ENCODE data around the gene TCTN2. TPM values are rescaled to one million over a fixed set of nuclear protein-coding genes. Genes with fewer than 3 reads are reported as not detected.

Gene TCTN2
- total RNA-seq, 2 donors from 2014 or later = 5.9 to 8.0 TPM

DNA sequence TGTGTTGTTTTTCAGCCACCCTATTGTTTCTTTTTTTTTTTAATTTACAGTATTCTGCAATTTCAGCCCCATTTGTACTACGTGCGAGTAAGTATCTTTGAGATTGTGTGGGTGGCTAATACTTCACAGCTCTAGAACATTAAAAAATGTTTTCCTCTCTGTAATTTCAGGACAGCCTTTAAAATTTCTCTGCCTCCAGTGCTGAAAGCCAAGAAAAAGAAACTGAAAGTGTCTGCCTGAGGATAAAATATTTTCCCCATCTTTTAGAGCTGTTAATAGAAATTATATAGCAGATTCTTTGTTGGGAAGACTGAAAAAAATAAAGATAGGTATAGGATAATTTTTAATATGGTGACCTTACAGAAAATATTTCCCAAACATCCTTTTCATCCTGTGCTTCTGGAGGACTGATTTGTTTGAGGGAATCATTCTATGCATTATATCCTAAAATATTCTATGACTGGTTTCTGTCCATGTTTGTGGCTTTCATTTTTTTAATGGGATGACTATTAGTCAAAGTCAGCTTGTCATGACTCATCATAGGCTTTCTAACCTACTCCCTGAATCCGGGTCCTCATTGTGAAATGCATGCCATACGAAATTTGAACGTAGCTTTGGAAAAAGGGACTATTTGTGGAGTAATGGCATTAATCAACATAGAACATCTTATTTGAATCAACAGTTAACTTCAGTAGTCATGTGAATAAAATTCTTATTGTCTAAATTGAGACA lies 10.8 kb upstream of the TCTN2 start:
- DNase-seq (no peak), ATAC-seq (replicated peaks in 1 of 2) (no peak)
- no peaks in the 10 kb centered on the region for H3K4me1 Mint-ChIP-seq (ENCODE audit: low read depth)
- H3K27ac Mint-ChIP-seq = peak overlapping the region; percentile 55
- no peaks in the 10 kb centered on the region for H3K27me3 Mint-ChIP-seq (ENCODE audit: low read depth)
- H3K4me3 Mint-ChIP-seq = peak overlapping the region in 1 of 2 donors; percentile 9
- peaks cover 5 to 20% of the 10 kb centered on the region in 2 donors for H3K36me3 Mint-ChIP-seq (ENCODE audit: insufficient read depth in 2 of 2)
- no peaks in the 10 kb centered on the region for H3K9me3 Mint-ChIP-seq

DNA sequence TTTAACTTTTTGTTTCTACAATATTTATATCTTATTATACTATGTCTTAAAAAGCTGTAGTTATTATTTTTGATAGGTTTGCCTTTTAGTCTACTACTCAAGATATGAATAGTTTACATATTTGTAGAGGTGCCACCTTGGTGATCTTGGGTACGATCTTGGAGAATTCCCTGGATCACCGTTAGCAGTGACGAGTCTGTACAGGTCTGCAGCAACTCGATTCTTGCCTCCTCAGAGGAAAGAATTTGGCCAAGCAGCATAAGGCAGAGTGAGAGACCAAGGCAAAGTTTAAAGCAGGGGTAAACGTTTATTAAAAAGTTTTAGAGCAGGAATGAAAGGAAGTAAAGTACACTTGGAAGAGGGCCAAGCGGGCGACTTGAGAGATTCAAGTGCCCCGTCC lies 3.1 kb upstream of the TCTN2 start:
- H3K27ac Mint-ChIP-seq = no peak overlapping the region
- H3K4me3 Mint-ChIP-seq = no peak overlapping the region
- no peak for DNase-seq
- peaks cover 3 to 6% of the 10 kb centered on the region in 2 donors for H3K36me3 Mint-ChIP-seq (ENCODE audit: insufficient read depth in 2 of 2)
- no peaks in the 10 kb centered on the region for H3K9me3 Mint-ChIP-seq
- H3K4me1 Mint-ChIP-seq (ENCODE audit: low read depth) = peaks cover 11% of the 10 kb centered on the region
- H3K27me3 Mint-ChIP-seq (ENCODE audit: low read depth) = no peaks in the 10 kb centered on the region
- no peak for ATAC-seq (replicated peaks in 1 of 2)

DNA sequence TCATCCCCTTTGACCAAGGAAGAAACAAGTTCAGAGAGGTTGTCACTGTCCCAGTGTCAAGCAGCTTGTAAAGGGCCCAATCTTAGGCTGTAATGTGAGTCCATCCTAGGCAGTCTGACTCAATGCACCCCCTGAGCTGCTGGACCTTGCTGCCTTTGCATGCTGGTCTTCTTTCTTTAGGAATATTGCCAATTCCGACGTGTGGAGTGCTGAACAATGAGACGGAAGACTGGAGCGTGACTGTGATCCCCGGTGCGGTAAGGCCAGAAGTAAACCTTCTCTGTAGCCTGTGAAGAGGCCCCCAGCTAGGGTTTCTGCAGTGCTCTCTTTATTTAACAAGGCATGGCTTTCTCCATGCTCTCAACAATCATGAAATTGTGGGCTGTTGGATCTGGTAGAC lies 963 bp downstream of the TCTN2 start:
- no peaks in the 10 kb centered on the region for H3K27me3 Mint-ChIP-seq (ENCODE audit: low read depth)

DNA sequence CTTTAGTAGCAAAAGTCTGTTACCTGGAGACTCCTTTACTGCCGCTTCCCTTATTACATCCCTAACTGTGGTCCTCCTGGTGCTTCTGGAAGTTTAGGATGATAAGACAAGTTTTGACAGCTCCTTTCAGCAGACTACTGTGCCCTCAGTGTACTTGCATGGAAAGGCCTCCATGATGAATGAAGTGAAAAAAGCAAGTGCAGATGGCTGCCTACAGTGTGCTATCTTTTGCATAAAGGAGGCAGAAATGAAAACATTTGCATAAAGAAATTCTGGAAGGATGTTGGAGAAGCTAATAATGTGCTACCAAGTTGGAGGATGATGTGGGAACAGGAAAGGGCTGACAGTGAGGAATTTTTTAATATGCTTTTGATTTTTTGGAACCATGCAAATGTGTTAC lies 4.5 kb downstream of the TCTN2 start:
- no peaks in the 10 kb centered on the region for H3K9me3 Mint-ChIP-seq
- ATAC-seq (replicated peaks in 1 of 2) = no peak
- no peaks in the 10 kb centered on the region for H3K27me3 Mint-ChIP-seq (ENCODE audit: low read depth)
- H3K4me3 Mint-ChIP-seq = no peak overlapping the region
- no peak overlapping the region for H3K27ac Mint-ChIP-seq
- DNase-seq = no peak
- H3K36me3 Mint-ChIP-seq (ENCODE audit: insufficient read depth in 2 of 2) = no peaks in the 10 kb centered on the region
- peaks cover 11% of the 10 kb centered on the region for H3K4me1 Mint-ChIP-seq (ENCODE audit: low read depth)

More for the DNA sequence above, 963 bp downstream of the TCTN2 start:
- H3K27ac Mint-ChIP-seq = no peak overlapping the region
- no peaks in the 10 kb centered on the region for H3K36me3 Mint-ChIP-seq (ENCODE audit: insufficient read depth in 2 of 2)
- H3K9me3 Mint-ChIP-seq = no peaks in the 10 kb centered on the region
- ATAC-seq (replicated peaks in 1 of 2) (no peak), DNase-seq (no peak)
- peaks cover 11% of the 10 kb centered on the region for H3K4me1 Mint-ChIP-seq (ENCODE audit: low read depth)
- H3K4me3 Mint-ChIP-seq = peak overlapping the region; percentile 90 to 91

DNA sequence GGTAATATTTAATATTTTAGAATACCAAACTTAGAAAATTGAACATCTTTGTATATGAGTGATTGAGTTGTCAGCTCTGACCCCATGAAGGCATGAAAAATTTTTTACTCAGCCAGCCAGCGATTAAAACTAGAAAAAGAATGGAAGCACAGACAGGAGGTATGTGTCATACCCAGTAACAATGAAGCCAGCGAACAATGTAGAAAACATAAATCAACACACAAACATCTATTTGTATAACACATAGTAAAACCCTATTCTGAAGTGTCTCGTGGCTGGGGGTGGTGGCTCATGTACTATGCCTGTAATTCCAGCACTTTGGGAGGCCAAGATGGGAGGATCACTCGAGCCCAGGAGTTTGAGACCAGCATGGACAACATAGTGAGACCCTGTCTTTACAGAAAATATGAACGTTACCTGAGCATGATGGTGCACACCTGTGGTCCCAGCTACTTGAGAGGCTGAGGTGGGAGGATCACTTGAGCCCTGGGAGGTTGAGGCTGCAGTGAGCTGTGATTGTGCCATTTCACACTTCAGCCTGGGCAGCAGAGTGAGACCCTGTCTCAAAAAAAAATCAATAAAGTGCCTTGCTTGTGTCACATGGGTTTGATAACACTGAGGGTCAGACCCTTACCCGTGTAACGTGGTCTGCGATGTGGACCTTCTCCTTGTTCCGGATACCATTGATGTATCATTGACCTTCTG lies 5.9 kb downstream of the TCTN2 start:
- Mint-ChIP-seq H3K4me3 (no peak overlapping the region), H3K36me3 (ENCODE audit: insufficient read depth in 2 of 2) (peaks cover 1 to 2% of the 10 kb centered on the region in 2 donors), H3K4me1 (ENCODE audit: low read depth) (peaks cover 7% of the 10 kb centered on the region), H3K27ac (no peak overlapping the region), H3K9me3 (no peaks in the 10 kb centered on the region), H3K27me3 (ENCODE audit: low read depth) (no peaks in the 10 kb centered on the region)
- ATAC-seq (replicated peaks in 1 of 2) (no peak), DNase-seq (no peak)

DNA sequence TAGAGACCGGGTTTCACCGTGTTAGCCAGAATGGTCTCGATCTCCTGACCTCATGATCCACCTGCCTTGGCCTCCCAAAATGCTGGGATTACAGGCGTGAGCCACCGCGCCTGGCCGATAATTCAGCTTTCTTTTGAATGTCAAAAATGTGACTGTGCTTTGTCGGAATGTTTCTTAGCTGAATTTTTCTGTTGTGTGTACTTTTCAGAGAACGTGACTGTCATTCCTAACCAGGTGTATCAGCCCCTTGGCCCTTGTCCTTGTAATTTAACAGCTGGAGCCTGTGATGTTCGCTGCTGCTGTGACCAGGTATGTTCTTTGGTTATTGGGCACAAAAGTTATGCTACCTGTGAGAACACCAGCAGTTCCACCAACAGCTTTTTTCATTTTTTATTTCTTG lies 8.1 kb downstream of the TCTN2 start:
- H3K27ac Mint-ChIP-seq = no peak overlapping the region
- peaks cover 1 to 2% of the 10 kb centered on the region in 2 donors for H3K36me3 Mint-ChIP-seq (ENCODE audit: insufficient read depth in 2 of 2)
- no peaks in the 10 kb centered on the region for H3K9me3 Mint-ChIP-seq
- H3K27me3 Mint-ChIP-seq (ENCODE audit: low read depth) = no peaks in the 10 kb centered on the region
- ATAC-seq (replicated peaks in 1 of 2) = no peak
- no peak for DNase-seq
- no peak overlapping the region for H3K4me3 Mint-ChIP-seq
- H3K4me1 Mint-ChIP-seq (ENCODE audit: low read depth) = peaks cover 8% of the 10 kb centered on the region

DNA sequence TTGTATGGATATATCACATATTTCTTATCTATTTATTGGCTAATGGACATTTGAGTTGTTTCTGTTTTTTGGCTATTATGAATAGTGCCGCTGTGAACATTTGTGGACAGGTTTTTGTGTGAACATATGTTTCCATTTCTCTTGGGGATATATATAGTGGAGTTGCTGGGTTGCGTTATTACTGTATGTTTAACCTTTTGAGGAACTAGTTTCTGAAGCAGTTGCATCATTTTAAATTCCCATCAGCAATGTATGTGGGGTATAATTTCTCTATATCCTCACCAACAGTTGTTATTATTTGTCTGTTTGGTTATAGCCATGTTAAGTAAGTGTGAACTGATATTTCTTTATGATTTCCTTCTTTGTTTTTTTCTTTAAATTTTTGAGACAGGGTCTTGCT lies 10.7 kb downstream of the TCTN2 start:
- Mint-ChIP-seq H3K36me3 (ENCODE audit: insufficient read depth in 2 of 2) (peaks cover 1 to 2% of the 10 kb centered on the region in 2 donors), H3K4me1 (ENCODE audit: low read depth) (peaks cover 8% of the 10 kb centered on the region), H3K27ac (peak overlapping the region; percentile 11), H3K9me3 (no peaks in the 10 kb centered on the region), H3K27me3 (ENCODE audit: low read depth) (no peaks in the 10 kb centered on the region), H3K4me3 (no peak overlapping the region)
- DNase-seq (no peak), ATAC-seq (replicated peaks in 1 of 2) (no peak)

DNA sequence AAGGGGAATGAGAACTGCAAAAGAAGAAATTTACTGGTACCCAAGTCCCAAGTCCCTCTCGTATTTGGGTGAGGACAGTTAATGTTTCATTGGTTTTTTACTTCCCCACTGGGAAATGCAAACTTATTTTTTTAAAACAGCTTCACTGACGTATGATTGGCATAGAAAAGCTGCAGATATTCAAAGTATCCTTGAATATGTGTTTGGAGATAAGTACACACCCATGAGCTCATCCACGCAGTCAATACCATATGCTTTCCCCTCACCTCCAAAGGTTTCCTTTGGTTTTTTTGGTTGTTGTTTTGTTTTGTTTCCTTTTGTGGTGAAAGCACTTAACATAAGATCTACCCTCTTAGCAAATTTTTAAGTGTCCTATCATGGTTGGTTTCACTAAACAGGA lies 13.1 kb downstream of the TCTN2 start:
- H3K9me3 Mint-ChIP-seq = no peaks in the 10 kb centered on the region
- peaks cover 2 to 3% of the 10 kb centered on the region in 2 donors for H3K36me3 Mint-ChIP-seq (ENCODE audit: insufficient read depth in 2 of 2)
- no peak for DNase-seq
- no peak for ATAC-seq (replicated peaks in 1 of 2)
- H3K27me3 Mint-ChIP-seq (ENCODE audit: low read depth) = no peaks in the 10 kb centered on the region
- H3K27ac Mint-ChIP-seq = no peak overlapping the region
- peaks cover 8% of the 10 kb centered on the region for H3K4me1 Mint-ChIP-seq (ENCODE audit: low read depth)
- no peak overlapping the region for H3K4me3 Mint-ChIP-seq

DNA sequence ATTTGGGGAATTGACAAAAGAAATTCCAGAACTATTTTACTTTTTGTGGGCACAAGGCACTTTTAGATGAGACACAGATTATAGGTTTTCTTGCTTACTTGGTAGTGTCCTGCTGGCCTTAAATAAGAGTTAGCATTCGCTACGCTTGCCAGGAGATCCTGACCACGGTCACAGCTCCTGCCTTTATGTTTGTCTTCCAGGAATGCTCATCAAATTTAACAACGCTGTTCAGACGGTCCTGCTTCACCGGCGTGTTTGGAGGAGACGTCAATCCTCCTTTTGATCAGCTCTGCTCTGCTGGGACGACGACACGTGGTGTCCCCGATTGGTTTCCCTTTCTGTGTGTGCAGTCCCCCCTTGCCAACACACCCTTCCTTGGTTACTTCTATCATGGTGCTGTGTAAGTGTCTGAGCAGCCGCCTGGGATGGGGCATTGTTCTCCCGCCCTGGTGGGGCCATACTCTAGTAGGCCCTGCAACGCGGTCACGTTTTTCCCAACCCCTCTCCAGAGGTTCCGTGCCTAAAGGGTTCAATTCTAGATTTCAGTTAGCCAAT lies 15.8 kb downstream of the TCTN2 start:
- Mint-ChIP-seq H3K4me3 (no peak overlapping the region), H3K9me3 (no peaks in the 10 kb centered on the region), H3K27ac (no peak overlapping the region), H3K36me3 (ENCODE audit: insufficient read depth in 2 of 2) (peaks cover 0 to 5% of the 10 kb centered on the region in 2 donors), H3K27me3 (ENCODE audit: low read depth) (no peaks in the 10 kb centered on the region), H3K4me1 (ENCODE audit: low read depth) (peaks cover 4% of the 10 kb centered on the region)
- DNase-seq = no peak
- ATAC-seq (replicated peaks in 1 of 2) = no peak

DNA sequence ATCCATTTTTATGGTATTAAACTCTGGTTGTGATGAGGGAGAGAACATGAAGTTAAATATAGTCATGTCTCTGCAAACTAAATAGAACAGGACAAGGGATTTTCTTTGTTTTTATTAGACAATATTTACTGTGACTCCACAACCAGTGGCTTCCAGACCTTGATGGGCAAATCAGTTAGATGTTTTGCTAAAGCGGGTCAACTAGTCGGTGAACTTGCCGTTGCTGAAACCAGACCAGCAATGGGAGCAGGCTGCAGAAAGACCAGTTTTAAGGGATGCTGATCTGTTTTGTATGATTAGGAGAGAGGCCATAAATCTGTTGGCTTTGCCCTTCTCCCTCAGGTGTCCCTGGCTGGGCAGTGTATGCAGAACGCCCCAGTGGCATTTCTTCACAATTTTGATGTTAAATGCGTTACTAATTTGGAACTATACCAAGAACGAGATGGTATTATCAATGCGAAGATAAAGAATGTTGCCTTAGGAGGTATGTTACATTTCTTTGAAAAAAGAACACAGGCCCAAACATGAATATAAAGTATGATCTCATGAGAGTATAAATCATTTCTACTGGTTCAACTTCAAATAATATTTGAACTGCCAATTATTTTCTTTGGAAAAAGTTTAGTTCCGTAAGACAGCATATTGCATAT lies 19.4 kb downstream of the TCTN2 start:
- Mint-ChIP-seq H3K9me3 (no peaks in the 10 kb centered on the region), H3K4me3 (no peak overlapping the region), H3K36me3 (ENCODE audit: insufficient read depth in 2 of 2) (peaks cover 0 to 5% of the 10 kb centered on the region in 2 donors), H3K27ac (no peak overlapping the region), H3K4me1 (ENCODE audit: low read depth) (no peaks in the 10 kb centered on the region), H3K27me3 (ENCODE audit: low read depth) (no peaks in the 10 kb centered on the region)
- DNase-seq (no peak), ATAC-seq (replicated peaks in 1 of 2) (no peak)

DNA sequence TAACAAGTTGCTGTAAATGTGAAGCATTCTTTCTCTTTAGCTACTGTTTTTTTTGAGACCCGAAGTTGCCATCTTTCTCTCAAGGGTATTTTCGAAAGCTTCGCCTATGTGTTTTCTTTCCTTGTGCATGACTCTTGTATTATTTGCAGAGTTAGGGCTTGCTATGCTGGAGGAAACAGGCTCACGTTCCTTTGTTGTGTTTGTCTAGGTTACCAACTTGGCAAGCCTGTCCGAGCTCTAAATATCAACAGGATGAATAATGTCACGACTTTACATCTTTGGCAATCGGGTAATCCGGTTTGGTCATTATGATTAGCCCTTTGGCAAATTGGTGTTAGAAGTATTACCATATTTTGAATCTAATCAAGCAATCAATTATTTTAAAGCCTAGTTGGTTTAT lies 25.3 kb downstream of the TCTN2 start:
- ATAC-seq (replicated peaks in 1 of 2) (no peak), DNase-seq (no peak)
- Mint-ChIP-seq H3K36me3 (ENCODE audit: insufficient read depth in 2 of 2) (peaks cover 0 to 5% of the 10 kb centered on the region in 2 donors), H3K27me3 (ENCODE audit: low read depth) (no peaks in the 10 kb centered on the region), H3K4me3 (no peak overlapping the region), H3K4me1 (ENCODE audit: low read depth) (no peaks in the 10 kb centered on the region), H3K27ac (no peak overlapping the region), H3K9me3 (no peaks in the 10 kb centered on the region)

DNA sequence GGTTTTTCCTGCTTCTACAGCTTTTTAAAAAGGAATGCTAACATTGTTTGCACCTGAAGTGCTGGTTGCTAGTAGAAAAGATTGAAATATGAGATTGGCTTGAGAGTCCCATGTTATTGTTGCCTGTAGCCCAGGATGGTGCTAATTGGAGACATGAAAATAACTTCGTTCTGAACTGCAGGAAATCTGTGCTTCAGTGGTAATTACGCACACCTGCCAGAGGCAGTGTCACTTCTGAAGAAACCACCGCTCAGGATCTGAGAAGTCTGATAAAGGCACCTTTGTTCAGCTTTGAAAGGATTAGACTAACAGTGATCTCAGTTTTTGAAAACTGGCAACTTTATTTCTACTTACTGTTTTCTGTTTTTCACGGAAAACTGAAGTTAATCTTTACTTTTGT lies 25.7 kb downstream of the TCTN2 start:
- DNase-seq (no peak), ATAC-seq (replicated peaks in 1 of 2) (no peak)
- H3K9me3 Mint-ChIP-seq = no peaks in the 10 kb centered on the region
- H3K27ac Mint-ChIP-seq = no peak overlapping the region
- H3K36me3 Mint-ChIP-seq (ENCODE audit: insufficient read depth in 2 of 2) = peaks cover 0 to 3% of the 10 kb centered on the region in 2 donors
- H3K4me1 Mint-ChIP-seq (ENCODE audit: low read depth) = no peaks in the 10 kb centered on the region
- H3K27me3 Mint-ChIP-seq (ENCODE audit: low read depth) = no peaks in the 10 kb centered on the region
- H3K4me3 Mint-ChIP-seq = no peak overlapping the region

DNA sequence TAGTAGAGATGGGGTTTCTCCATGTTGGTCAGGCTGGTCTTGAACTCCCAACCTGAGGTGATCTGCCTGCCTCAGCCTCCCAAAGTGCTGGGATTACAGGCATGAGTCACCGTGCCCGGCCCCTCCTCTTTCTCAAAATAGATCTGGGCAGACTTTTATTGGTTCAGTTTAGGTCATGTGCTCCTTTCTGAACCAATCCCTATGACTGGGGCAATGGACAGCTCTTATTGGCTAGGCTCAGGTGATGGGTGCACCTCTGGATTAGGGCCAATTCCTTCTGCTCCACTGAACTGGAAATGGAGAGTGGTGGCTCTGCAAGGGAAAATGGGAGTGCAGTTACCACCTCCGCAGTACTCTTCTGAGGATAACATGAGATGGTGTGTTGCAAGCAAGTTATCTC lies 35.0 kb downstream of the TCTN2 start:
- DNase-seq (no peak), ATAC-seq (replicated peaks in 1 of 2) (no peak)
- no peak overlapping the region for H3K4me3 Mint-ChIP-seq
- H3K27me3 Mint-ChIP-seq (ENCODE audit: low read depth) = no peaks in the 10 kb centered on the region
- no peak overlapping the region for H3K27ac Mint-ChIP-seq
- no peaks in the 10 kb centered on the region for H3K9me3 Mint-ChIP-seq
- H3K4me1 Mint-ChIP-seq (ENCODE audit: low read depth) = peaks cover 3% of the 10 kb centered on the region
- H3K36me3 Mint-ChIP-seq (ENCODE audit: insufficient read depth in 2 of 2) = peaks cover 0 to 6% of the 10 kb centered on the region in 2 donors

All from activated T-cell treated with anti-CD3 and anti-CD28 coated beads, Interleukin-2, amount 50 U/mL, for 72 hours (primary cell).